Measurements from ENCODE around the gene TFDP2. TPM values are rescaled to one million over a fixed set of nuclear protein-coding genes. Genes with fewer than 3 reads are reported as not detected.

The TFDP2 gene
- total and polyA plus RNA-seq, 2 experiments from 2014 or later, result 150 to 410 TPM

- Mint-ChIP-seq H3K4me1 (peaks cover 15% of the 10 kb centered on the region; the same call in 2 of the 3 replicates), H3K4me3 (no peak overlapping the region), H3K9me3 (no peaks in the 10 kb centered on the region), H3K27ac (no peak overlapping the region), H3K27me3 (ENCODE audit: insufficient read depth, low read depth, poor library complexity) (no peaks in the 10 kb centered on the region), H3K36me3 (ENCODE audit: low read depth) (no peaks in the 10 kb centered on the region)
- Histone ChIP-seq H3K4me3 (no peak overlapping the region), H3K36me3 (ENCODE audit: insufficient read depth) (no peaks in the 10 kb centered on the region), H3K79me2 (replicated peaks; ENCODE audit: insufficient read depth) (peaks cover 15% of the 10 kb centered on the region), H3K9me2 (ENCODE audit: insufficient read depth) (no peaks in the 10 kb centered on the region), H3F3A (replicated peaks; ENCODE audit: low read depth) (no peaks in the 10 kb centered on the region), H3K27ac (ENCODE audit: low read depth) (no peak overlapping the region), H3K4me1 (ENCODE audit: insufficient read depth) (peaks cover 13% of the 10 kb centered on the region), H2AFZ (no peak overlapping the region), H3K4me2 (no peak overlapping the region), H4K20me1 (replicated peaks; ENCODE audit: insufficient read depth) (no peaks in the 10 kb centered on the region), H3K27me3 (ENCODE audit: insufficient read depth) (no peaks in the 10 kb centered on the region)
- DNase-seq (ENCODE audit: low spot score) (no peak), ATAC-seq (no peak)
- no peak for TF ChIP-seq EZH2phosphoT487 (IDR thresholded peaks at IDR 0.05; ENCODE audit: unreplicated experiment)
- TF ChIP-seq ZNF462 (CRISPR knock-in tag; IDR thresholded peaks at IDR 0.05), result no peak
- no peak for TF ChIP-seq ZNF114 (CRISPR knock-in tag; IDR thresholded peaks at IDR 0.05)
- TF ChIP-seq EZH2 (IDR thresholded peaks at IDR 0.05; ENCODE audit: low read depth, unreplicated experiment), result no peak
- TF ChIP-seq, protein P1, sequence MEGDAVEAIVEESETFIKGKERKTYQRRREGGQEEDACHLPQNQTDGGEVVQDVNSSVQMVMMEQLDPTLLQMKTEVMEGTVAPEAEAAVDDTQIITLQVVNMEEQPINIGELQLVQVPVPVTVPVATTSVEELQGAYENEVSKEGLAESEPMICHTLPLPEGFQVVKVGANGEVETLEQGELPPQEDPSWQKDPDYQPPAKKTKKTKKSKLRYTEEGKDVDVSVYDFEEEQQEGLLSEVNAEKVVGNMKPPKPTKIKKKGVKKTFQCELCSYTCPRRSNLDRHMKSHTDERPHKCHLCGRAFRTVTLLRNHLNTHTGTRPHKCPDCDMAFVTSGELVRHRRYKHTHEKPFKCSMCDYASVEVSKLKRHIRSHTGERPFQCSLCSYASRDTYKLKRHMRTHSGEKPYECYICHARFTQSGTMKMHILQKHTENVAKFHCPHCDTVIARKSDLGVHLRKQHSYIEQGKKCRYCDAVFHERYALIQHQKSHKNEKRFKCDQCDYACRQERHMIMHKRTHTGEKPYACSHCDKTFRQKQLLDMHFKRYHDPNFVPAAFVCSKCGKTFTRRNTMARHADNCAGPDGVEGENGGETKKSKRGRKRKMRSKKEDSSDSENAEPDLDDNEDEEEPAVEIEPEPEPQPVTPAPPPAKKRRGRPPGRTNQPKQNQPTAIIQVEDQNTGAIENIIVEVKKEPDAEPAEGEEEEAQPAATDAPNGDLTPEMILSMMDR (conservative IDR thresholded peaks at IDR 0.05; ENCODE audit: low read depth in 2 of 2), result no peak
- no peak for TF ChIP-seq NANOG (IDR thresholded peaks at IDR 0.05; ENCODE audit: borderline replicate concordance)
- TF ChIP-seq POLR2AphosphoS5 (IDR thresholded peaks at IDR 0.05; ENCODE audit: low read depth), result no peak
- TF ChIP-seq CREB1 (CRISPR knock-in tag; IDR thresholded peaks at IDR 0.05; ENCODE audit: low read depth), result no peak
- no peak for TF ChIP-seq JUNB (IDR thresholded peaks at IDR 0.05; ENCODE audit: unreplicated experiment)
- no peak for TF ChIP-seq REST (IDR thresholded peaks at IDR 0.05; ENCODE audit: unreplicated experiment)
- TF ChIP-seq, protein P2, sequence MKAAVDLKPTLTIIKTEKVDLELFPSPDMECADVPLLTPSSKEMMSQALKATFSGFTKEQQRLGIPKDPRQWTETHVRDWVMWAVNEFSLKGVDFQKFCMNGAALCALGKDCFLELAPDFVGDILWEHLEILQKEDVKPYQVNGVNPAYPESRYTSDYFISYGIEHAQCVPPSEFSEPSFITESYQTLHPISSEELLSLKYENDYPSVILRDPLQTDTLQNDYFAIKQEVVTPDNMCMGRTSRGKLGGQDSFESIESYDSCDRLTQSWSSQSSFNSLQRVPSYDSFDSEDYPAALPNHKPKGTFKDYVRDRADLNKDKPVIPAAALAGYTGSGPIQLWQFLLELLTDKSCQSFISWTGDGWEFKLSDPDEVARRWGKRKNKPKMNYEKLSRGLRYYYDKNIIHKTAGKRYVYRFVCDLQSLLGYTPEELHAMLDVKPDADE (IDR thresholded peaks at IDR 0.05), result no peak
- no peak for TF ChIP-seq STAT1 (IDR thresholded peaks at IDR 0.05; ENCODE audit: unreplicated experiment)
- no peak for TF ChIP-seq ZNF331 (CRISPR knock-in tag; IDR thresholded peaks at IDR 0.05; ENCODE audit: low read depth)
Measured at GRCh38 chr3:142031575-142031974, 117.8 kb downstream of the TFDP2 start.

All from GM23338 (cell line).